HPDE6-E6E7 (cell line): ENCODE results near the gene TIPRL.
A peak's percentile ranks its signal among the peaks of the same experiment; 100 is the strongest.

Experiments
- DNase-seq: peaks from one replicate; pipeline ENCODE4 v3.0.0; 2011; ENCODE audit warnings: missing footprints; ENCODE audit errors: extremely low spot score

Gene TIPRL

GRCh38 chr1:168213349-168213748 lies 34.6 kb downstream of the TIPRL start:
- no peak for DNase-seq

GRCh38 chr1:168216171-168216570 lies 37.4 kb downstream of the TIPRL start:
- no peak for DNase-seq

GRCh38 chr1:168217664-168218063 lies 38.9 kb downstream of the TIPRL start:
- DNase-seq = no peak

- DNase-seq = no peak
Measured at GRCh38 chr1:168218658-168219057, 39.9 kb downstream of the TIPRL start.

- DNase-seq = no peak
Measured at GRCh38 chr1:168220470-168220871, 41.7 kb downstream of the TIPRL start.

- no peak for DNase-seq
Measured at GRCh38 chr1:168221275-168221674, 42.5 kb downstream of the TIPRL start.

GRCh38 chr1:168223261-168223660 lies 44.5 kb downstream of the TIPRL start:
- no peak for DNase-seq

GRCh38 chr1:168223681-168224540 lies 45.1 kb downstream of the TIPRL start:
- DNase-seq = no peak

GRCh38 chr1:168224991-168225390 lies 46.2 kb downstream of the TIPRL start:
- DNase-seq = no peak

GRCh38 chr1:168225476-168226190 lies 46.9 kb downstream of the TIPRL start, which contains the start of gene SFT2D2:
Gene SFT2D2 (plus strand): TSS chr1:168226004. CDS start chr1:168226080, 76 bp downstream.
- peak; percentile 74 for DNase-seq

GRCh38 chr1:168227620-168228019 lies 48.9 kb downstream of the TIPRL start:
- DNase-seq = no peak

- DNase-seq = no peak
Measured at GRCh38 chr1:168229893-168230292, 51.1 kb downstream of the TIPRL start.

- DNase-seq = no peak
Measured at GRCh38 chr1:168230709-168231108, 51.9 kb downstream of the TIPRL start.

- DNase-seq = peak; percentile 69
Measured at GRCh38 chr1:168234846-168235547, 56.2 kb downstream of the TIPRL start.

- no peak for DNase-seq
Measured at GRCh38 chr1:168235548-168235885, 56.8 kb downstream of the TIPRL start.

- DNase-seq = no peak
Measured at GRCh38 chr1:168235937-168236336, 57.2 kb downstream of the TIPRL start.

- no peak for DNase-seq
Measured at GRCh38 chr1:168236836-168237611, 58.3 kb downstream of the TIPRL start.

GRCh38 chr1:168243198-168243597 lies 64.4 kb downstream of the TIPRL start:
- no peak for DNase-seq

- no peak for DNase-seq
Measured at GRCh38 chr1:168243636-168244212, 65.0 kb downstream of the TIPRL start.

GRCh38 chr1:168245042-168245441 lies 66.3 kb downstream of the TIPRL start:
- no peak for DNase-seq

GRCh38 chr1:168246506-168246905 lies 67.7 kb downstream of the TIPRL start:
- no peak for DNase-seq
